Measurements from ENCODE around the gene YARS2.
A peak's percentile ranks its signal among the peaks of the same experiment; 100 is the strongest.

YARS2 gene

DNA sequence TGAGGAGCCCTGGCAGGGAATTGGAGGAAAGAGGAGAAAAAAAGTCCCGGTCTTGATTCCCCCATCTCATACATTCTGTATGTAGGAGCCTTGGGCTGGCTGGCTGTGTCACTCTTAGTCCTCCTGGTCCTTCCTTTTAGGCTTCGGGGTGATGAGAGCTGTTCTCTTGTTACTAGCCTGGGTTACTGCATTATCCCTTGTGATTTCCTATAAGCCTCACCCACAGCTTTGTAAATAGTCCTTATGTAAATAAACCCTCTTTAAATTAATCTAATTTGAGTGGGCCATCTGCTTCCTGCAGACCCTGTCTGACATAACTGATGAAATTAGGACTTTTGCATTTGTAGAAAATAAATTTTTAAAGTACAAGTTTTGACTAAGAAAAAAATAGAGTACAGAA, 57.4 kb downstream of the YARS2 start:
- Mint-ChIP-seq H3K27ac (peak overlapping the region; percentile 34), H3K9me3 (peaks cover 30% of the 10 kb centered on the region), H3K4me3 (no peak overlapping the region), H3K36me3 (ENCODE audit: low read depth) (peaks cover 45% of the 10 kb centered on the region), H3K4me1 (peaks cover 17% of the 10 kb centered on the region), H3K27me3 (ENCODE audit: low read depth, poor library complexity) (no peaks in the 10 kb centered on the region)
- DNase-seq: no peak
- no peak for TF ChIP-seq CTCF (IDR thresholded peaks at IDR 0.05)

DNA sequence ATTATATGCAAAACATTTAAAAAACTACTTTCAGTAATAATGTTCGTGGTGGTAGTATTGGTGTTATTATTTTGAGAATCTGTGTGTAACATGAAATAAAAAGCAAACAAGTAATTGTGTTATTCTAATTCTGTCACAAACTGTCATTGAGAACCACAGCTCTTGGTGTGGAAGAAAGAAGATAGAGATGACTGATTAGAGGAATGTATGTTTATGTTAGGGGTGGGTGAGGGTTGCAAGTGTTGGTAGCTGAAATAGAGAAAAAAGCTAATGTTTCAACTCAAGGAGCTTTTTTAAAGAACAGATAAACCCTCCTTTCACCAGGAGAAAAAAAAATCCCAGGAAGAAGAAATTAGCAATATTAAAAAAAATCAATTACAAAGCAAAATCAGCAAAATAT, 58.3 kb downstream of the YARS2 start:
- TF ChIP-seq CTCF (IDR thresholded peaks at IDR 0.05): no peak
- Mint-ChIP-seq H3K27ac (peak overlapping the region; percentile 74), H3K27me3 (ENCODE audit: low read depth, poor library complexity) (no peaks in the 10 kb centered on the region), H3K9me3 (peaks cover 39% of the 10 kb centered on the region), H3K4me3 (no peak overlapping the region), H3K36me3 (ENCODE audit: low read depth) (peaks cover 51% of the 10 kb centered on the region), H3K4me1 (peaks cover 12% of the 10 kb centered on the region)
- DNase-seq: no peak
